SIG-M5 treated with dmso at 0.1 percent for 504 hours (cell line): ENCODE results near the gene DMXL2.
"Not testable (repeated sequence)": the region's sequence is repeated elsewhere in the genome, so short reads cannot be mapped to it uniquely, and the experiment has no call there.

Source experiments
- DNase-seq: peaks from one replicate; lab custom pipeline; 2025; ENCODE audit not compliant: unreplicated experiment; lab: John Stamatoyannopoulos, UW

Gene DMXL2, protein sequence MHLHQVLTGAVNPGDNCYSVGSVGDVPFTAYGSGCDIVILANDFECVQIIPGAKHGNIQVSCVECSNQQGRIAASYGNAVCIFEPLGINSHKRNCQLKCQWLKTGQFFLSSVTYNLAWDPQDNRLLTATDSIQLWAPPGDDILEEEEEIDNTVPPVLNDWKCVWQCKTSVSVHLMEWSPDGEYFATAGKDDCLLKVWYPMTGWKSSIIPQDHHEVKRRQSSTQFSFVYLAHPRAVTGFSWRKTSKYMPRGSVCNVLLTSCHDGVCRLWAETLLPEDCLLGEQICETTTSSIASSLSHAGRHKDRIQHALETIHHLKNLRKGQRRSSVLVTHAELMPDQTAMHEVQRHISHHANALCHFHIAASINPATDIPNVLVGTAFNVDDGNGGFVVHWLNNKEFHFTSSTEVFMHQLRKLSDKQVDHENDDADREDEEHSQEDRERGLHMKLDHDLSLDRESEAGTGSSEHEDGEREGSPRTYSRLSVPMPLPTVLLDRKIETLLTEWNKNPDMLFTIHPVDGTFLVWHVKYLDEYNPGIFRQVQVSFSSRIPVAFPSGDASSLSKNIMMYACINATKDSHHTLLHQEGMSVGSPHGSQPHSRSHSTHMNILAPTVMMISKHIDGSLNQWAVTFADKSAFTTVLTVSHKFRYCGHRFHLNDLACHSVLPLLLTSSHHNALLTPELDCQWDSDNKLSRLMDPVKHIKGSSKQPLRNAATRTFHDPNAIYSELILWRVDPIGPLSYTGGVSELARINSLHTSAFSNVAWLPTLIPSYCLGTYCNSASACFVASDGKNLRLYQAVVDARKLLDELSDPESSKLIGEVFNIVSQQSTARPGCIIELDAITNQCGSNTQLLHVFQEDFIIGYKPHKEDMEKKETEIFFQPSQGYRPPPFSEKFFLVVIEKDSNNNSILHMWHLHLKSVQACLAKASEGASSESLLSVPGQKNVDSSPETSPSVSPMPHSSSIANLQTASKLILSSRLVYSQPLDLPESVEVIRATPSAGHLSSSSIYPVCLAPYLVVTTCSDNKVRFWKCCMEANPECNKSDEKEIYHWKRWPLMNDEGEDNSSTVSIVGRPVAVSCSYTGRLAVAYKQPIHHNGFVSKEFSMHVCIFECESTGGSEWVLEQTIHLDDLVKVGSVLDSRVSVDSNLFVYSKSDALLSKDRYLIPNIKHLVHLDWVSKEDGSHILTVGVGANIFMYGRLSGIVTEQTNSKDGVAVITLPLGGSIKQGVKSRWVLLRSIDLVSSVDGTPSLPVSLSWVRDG (N-terminal part only)

DNA sequence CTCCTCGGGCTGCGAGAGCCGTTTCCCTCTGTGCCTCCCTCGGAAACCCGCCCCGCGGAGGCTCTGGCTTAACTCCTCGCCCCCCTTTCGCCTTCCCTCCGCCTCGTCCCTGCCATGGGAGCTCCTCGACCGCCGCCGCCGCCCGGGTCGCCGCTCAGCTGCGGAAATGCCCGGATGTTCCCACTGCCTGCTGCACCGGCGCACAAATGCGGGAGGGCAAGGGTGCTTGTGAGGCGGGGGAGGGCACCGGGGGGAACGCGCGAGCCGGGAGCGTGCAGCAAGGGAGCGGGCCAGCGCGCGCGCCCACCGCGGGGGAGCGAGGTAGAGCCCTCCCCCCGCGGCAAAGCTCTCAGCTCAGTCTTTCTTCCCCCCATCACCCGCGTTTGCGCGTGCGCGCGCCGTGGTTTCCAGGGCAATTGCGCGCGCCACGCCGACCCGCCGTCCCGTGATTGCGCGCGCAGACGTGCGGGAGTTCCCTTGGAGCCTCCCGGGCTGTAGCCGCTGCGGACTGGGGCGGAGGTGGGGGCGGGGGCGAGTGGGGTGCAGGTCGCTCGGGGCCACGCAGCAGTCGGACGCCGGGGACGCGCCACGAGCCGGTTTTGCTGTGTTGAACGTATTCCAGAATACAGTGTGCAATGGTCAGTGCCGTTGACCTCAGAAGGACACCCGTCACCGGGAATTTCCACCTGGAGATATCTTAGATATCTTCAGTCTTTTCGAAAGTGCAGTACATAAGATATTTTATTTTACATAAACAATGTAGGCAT, at the start of gene DMXL2:
Gene DMXL2 (minus strand): TSS at position 168 of the 767 bp plus-strand sequence. CDS start 226 bp downstream, outside the sequence.
- peak; percentile 82 for DNase-seq

DNA sequence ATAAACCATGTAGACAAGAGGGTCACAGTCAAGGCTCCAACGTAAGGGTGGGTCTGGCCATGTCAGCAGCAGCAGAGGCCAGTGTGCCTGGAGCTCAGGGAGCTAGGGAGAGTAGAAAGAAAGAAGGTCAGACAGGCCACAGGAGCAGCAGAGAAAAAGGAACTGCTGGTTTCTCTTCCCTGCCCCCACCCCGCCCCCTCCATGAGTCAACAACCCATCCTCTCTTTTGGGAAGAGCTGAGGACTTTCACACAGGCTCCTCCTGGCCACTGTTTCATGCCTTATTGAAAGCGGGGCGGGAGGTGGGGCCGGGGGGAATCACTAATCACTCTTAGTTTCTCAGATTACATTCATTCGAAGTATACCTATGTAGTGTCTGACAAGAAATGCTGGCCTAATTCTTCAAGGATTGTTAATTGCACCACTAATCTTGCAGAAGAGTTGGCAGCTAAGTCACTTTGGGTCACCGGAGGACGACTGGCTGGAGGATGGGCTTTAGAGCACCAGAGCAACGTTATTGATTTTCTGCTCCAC, 49.6 kb upstream of the DMXL2 start:
- DNase-seq, result peak; percentile 60

DNA sequence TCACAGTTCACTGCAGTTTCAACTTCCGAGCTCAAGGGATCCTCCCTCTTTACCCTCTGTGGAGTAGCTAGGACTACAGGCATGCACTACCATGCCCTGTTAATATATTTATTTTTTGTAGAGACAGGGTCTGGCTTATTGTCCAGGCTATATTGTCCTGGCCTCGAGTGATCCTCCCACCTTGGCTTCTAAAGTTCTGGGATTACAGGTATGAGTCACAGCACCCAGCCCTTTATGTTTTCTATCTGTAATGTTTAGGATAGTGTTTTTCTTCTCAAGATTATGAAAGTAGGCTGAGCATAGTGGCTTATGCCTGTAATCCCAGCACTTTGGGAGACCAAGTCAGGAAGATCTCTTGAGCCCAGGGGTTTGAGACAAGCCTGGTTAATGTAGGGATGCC, 46.8 kb upstream of the DMXL2 start:
- DNase-seq, result no peak

DNA sequence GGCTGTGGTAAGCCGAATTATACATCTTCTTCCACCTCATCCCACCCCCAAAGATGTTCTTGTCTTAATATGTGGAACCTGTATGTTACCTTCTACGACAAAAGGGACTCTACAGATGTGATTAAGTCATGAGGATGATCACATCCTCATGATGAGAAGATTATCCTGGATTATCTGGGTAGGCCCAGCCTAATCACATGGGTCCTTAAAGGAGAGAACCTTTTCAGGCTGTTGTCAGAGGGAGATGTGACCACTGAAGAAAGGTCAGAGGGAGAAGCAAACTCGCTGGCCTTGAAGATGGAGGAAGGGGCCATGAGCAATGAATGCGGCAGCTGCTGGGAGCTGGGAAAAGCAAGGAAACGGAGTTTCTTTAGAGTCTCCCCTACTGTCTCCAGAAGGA, 45.9 kb upstream of the DMXL2 start:
- no peak for DNase-seq

DNA sequence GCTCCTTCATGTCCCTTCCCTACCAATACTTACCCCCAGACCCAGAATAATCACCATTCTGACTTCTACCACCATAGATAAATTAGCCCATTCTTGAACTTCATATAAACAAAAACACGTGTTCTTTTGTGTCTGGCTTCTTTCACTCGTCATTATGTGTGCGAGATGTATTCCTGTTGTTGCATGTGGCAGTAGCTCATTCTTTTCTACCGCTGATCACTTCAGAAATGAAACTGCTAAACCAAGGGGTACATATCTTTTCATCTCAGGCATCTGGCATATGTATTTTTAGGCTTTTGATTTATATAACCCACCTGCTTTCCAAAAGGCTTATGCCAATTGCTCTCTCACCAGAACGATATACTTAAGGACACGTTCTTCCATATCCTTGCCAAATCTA, 44.9 kb upstream of the DMXL2 start:
- no peak for DNase-seq

DNA sequence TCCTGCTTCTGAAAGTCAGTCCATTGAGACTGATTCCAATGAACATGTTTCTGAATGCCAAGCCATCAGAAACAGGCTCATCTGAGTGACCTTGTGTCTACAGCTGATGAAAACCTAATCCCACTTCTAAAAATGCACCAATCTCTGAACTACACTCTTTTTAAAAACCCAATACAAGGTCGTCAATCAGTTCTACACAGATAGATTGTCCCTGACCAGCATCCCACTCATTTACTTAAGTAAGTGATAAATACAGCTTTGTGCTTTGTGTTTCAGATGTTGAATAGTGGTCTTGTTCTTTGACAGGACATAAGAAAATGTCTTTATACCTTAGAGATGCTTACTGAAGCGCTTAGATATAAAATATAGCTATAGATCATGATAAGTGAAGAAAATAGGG, 38.5 kb upstream of the DMXL2 start:
- no peak for DNase-seq

DNA sequence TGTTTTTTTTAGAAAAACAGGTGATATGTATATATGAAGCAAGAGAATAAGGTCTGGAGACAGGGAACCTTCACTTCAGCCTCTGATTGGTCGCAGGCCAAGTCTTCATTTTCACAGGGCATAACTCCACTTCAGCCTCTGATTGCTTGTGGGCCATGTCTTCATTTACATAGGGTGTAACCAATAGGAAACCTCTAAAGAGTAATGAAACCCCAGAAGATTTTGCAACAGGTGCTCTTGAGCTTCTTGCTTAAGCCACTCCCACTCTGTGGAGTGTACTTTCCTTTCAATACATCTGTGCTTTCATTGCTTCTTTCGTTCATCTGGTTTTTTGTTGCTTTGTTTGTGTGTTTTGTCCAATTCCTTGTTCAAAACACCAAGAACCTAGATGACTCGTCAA, 36.1 kb upstream of the DMXL2 start:
- DNase-seq, result peak; percentile 58

DNA sequence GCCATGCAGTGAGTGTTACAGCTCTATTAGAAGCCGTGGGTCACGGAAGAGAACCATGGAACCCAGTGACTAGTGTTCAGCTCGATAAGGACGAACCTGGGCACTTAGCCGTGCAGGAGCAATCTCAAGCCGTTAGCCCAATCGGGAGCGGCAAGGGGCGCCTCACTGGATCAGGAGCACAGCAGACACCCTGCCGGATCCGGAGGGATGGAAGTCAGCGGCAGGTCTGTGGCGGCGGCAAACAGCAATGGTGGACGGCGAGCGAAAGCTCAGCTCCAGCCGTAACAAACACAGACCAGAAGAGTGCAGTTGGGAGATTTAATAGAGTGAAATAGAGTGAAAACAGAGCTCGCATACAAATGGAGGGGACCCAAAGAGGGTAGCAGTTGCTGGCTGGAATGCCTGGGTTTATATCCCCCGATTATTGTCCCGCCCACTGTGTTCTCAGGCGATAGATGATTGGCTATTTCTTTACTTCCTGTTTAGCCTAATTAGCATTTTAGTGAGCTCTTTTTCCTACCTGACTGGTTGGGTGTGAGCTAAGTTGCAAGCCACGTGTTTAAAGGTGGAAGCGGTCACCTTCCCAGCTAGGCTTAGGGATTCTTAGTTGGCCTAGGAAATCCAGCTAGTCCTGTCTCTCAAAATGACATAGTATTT, 33.0 kb upstream of the DMXL2 start:
- DNase-seq, result not testable (repeated sequence)

DNA sequence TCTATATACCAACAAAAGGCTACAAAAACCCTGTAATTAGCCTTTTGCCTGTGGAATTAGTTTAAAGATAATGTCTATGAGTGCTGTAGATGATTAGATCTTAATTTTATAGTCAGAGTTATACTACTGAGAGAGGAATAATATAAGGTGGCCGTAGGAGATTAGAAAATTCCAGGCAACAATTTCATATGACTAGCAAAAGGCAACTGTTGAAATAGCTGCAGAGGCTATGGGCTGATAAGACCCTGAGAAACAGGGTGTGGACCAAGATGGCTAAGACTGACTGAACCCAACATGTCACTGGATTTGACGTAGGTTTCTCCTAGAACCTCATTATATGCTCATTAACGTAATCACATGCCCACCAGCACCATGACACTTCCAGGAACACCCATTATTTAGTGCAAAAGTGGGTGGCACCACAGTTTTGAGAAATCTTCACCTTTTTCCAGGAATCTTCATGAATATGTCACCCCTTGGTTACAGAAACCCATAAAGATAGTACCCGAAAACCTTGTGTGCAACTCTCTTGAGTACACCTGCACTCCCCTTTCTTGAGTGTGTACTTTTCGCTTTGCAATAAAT, 29.6 kb upstream of the DMXL2 start:
- no peak for DNase-seq

DNA sequence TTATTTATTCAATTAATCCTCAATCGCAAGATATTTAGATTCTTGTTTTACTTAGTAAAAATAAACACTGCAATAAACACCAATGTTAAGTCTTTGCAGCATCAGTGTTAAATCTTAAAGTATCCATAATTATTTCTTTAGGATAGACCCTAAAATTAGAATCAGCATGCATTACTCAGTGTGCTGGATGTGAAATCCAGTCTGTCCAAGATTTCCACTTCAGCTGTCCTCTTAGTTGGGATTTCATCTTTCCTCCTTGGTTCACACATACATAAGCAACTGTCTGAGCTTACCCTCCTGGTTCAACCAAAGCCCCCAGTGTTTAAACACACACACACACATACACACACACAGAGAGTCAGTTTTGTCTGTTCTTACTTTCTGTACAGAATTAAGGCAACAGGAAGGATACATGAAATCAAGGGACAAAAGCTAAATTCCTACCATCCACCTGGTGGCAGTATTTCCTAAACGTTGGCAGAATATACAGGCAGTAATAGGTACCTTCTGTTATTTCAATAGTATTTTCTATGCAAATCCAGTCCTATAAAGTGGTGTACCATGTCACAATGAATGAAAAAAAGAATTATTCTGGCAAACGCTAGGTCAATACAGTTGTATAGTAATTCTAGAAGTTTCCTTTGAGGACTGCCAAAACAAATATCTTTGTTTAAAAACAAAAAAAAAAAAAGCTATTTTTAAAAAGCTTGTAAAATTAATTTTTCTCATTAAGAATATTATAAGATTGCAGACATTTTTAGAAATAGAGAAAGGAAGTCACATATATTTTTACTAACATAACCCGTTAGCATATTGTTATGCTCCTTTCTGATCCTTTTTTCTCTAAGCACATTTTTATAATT, 27.3 kb upstream of the DMXL2 start:
- peak; percentile 89 for DNase-seq

DNA sequence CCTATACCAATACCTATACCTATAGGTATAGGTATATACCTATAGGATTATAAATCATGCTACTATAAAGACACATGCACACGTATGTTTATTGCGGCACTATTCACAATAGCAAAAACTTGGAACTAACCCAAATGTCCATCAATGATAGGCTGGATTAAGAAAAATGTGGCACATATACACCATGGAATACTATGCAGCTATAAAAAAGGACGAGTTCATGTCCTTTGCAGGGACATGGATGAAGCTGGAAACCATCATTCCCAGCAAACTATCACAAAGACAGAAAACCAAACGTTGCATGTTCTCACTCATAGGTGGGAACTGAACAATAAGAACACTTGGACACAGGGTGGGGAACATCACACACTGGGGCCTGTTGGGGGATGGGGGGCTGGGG, 26.1 kb upstream of the DMXL2 start:
- not testable (repeated sequence) for DNase-seq

DNA sequence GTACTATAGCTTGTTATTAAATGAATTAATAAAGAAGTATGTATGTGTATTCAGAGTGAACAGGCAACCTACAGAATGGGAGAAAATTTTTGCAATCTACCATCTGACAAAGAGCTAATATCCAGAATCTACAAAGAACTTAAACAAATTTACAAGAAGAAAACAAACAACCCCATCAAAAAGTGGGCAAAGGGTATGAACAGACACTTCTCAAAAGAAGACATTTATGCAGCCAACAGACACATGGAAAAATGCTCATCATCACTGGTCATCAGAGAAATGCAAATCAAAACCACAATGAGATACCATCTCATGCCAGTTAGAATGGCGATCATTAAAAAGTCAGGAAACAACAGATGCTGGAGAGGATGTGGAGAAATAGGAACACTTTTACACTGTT, 25.5 kb upstream of the DMXL2 start:
- not testable (repeated sequence) for DNase-seq

DNA sequence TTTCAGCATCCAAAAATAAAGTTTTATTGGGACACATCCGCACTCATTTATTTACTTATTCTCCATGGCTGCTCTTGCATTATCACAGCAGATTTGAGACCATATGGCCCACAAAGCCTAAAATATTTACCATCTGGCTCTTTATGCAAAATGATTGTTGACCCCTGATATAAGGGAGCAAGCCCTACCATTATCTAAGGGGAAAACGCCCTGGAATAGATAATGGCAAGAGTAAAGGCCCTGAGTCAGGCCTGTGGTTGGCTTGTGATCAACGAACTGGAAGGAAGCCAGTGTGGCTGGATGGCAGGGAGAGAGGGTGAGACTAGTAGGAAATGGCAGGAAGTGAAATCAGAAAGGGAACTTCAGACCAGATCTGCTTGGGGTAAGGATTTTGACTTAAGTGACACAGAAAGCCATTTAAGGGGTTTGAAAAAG, 24.6 kb upstream of the DMXL2 start:
- peak; percentile 72 for DNase-seq

DNA sequence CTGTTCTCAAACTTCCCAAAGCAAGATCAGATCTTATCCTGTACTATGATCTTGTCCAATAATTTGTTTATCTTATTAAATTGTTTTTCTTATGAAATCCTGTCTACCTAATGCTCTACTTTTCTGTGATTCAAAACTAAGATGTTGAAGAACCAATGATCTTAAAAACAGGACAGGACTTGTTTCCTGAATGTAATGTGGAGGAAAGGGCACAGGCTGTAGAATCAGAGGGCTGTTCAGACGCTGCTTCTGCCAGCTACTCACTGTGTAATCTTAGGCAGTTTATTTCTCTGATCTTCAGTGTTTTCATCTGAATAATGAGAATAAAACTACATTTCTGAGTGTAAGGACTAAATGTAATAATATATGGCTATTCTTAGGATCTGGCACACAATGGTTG, 20.1 kb upstream of the DMXL2 start:
- DNase-seq, result no peak

DNA sequence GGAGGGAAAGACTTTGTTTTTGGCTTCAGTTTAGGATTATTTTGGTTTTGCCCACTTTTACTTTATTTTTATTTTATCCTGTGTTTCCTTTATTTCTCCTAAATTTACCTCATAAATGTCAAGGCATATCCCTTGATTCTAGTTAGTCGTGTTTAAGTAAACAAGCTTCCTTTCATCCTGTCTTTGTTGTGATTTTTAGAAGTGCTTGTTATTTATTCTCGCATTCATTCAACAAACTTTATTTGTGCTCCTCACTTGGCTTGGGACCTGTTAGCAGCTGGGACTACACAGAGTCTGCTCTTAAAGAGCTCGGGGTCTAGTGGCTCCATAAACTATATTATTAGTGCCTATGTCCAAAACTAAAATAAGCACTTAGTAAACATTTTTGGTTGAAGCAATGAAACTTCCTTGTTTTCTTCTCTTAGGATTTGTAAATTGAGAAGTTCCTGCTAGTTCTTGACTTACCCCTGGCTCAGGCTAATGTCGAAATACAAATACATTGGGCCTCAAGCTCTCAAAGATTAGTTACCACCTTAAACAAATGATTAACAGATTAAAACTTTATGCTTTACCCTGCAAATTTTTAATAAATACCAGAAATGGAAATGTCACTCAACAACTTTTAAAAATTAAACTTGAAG, 19.0 kb upstream of the DMXL2 start:
- DNase-seq, result peak; percentile 35

DNA sequence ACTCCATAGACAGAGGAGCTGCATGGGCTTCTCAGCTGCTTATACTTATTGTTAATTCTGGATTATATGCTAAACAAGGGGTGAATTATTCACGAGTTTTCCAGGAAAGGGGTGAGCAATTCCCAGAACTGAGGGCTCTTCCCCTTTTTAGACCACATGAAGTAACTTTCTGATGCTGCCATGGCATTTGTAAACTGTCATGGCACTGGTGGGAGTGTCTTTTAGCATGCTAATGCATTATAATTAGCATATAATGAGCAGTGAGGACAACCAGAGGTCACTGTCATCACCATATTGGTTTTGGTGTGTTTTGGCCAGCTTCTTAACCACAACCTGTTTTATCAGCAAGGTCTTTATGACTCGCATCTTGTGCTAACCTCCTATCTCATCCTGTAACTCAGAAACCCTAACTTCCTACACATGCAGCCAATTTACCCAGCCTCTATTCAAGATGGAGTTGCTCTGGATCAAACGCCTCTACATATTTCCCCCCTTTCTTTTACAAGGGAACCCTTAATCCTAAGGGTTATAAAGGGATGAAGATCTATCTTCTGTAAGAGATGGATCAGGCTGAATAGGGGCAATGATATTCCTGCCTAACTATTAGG, 12.1 kb upstream of the DMXL2 start:
- no peak for DNase-seq

DNA sequence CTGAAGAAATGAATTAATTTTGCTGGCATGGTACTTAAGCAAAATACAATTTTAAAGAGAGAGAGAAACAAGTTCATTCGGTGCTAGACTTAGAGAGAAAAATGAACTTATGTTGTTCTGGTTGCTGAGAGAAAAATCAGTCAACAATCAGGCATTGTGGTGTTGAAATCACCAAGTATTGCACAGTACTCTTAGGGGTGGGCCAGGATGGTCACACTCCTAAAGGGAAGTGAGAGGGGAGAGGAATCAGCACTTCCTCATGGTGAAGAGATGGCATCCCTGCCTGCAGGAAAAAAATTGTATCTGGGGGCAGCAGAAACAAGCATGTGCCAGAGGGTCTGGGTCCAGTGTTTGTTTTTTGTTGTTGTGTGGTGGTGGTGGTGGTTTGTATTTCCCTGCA, 7.0 kb upstream of the DMXL2 start:
- peak; percentile 92 for DNase-seq
